GM12892 (cell line): ENCODE data around the gene DGCR2.
"Not testable (repeated sequence)": the region's sequence is repeated elsewhere in the genome, so short reads cannot be mapped to it uniquely, and the experiment has no call there.

Experiments used
- DNase-seq: peaks from one replicate; pipeline ENCODE4 v3.0.0; 2011; ENCODE audit not compliant: insufficient read length
- FAIRE-seq: peaks from 2 replicates; lab custom pipeline; 2011; peaks lifted over from hg19 to GRCh38; lab: Jason Lieb, UNC
- POLR2A ChIP-seq: IDR thresholded peaks from 2 replicates; pipeline ENCODE4 v1.6.1; 2011; ENCODE audit warnings: low read depth, low read length, control low read depth
- POLR2AphosphoS5 ChIP-seq: IDR thresholded peaks from 2 replicates; pipeline ENCODE4 v1.6.1; 2011; ENCODE audit warnings: low read depth, low read length, control low read depth
- TAF1 ChIP-seq: IDR thresholded peaks from 2 replicates; pipeline ENCODE4 v1.6.1; 2011; ENCODE audit warnings: low read depth, mild to moderate bottlenecking, control low read depth, low read length, borderline replicate concordance

Gene DGCR2

DNA sequence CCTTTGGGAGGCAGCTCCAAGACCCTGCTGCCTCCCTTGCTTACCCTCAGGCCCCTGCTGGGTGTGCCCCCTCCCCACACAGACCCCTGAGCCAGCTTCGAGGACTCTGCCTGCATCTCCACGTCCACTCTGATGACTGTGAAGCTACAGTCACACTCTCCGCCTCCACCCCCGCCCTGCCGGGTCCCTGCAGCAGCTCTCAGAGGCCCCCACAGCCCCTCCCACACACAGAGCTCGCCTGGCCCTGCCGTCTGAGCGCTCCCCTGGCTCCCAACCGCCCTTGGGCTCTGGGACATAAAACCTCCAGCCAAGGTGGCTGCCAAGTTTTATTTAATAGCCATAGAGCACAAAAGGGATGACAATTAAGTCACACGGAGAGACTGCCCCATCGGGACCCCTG lies 96.1 kb downstream of the DGCR2 start:
- not testable (repeated sequence) for DNase-seq, FAIRE-seq

DNA sequence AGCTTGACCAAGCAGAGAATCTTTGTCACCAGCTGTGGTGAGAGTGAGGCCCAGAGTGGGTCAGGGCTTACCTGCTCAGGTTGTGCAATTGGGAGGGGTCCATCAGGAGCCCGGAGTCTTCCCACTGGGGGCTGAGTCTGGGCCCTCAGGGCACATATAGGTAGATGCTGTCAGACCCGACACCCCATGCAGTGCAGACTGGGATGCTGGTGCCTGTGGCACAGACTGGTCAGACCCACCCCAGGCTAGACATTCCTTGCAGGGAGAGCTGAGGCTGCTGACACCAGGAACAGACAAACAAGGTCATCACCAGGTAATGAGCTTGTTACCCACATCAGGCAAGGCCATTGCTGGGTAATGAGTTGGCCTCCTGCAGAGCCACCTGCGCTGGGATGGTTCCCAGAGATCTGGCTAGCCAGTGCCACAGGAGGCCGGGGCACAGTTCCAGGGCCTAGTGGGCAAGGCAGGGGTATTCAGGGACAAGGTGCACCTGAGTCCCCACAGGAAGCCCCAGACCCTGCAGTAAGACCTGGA lies 97.2 kb downstream of the DGCR2 start:
- FAIRE-seq, DNase-seq: not testable (repeated sequence)

DNA sequence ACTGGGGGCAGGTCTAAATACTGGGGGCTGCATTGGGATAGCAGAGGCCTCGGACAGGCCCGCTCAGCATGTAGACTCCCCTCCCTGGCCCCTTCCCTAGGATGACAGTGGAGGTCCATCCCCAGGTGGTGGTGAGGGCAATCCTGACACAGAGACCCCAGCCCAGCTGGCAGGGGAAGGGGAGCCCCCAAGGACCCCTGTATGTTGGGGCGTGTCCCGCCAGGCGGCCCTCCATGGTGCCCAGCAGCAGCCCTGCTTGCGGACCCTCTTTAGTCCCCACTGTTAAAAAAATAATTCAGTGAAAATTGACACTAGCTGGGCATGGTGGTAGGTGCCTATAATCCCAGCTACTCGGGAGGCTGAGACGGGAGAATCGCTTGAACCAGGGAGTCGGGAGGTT lies 98.3 kb downstream of the DGCR2 start:
- DNase-seq, FAIRE-seq: not testable (repeated sequence)

DNA sequence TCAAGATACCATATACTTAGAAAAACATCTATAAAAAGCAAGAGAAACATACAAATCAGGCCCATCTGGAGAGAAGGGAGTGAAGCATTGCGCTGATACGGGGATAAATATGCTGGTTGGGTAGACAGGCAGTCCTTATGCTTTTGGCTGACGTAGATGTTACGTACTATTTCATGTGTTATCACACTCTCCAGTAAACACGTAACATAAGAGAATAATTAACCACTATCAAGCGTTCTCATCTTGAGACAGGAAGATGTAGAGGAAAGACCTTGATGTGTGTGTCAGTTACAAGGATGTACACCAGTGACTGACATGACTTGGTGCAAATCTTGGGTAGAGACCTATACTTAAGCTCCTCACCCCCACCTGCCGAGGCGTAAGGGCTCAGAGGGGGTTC lies 99.5 kb downstream of the DGCR2 start:
- no peak for DNase-seq
- FAIRE-seq = no peak
- no peak for TF ChIP-seq TAF1
- TF ChIP-seq POLR2A = no peak
- TF ChIP-seq POLR2AphosphoS5 = no peak

DNA sequence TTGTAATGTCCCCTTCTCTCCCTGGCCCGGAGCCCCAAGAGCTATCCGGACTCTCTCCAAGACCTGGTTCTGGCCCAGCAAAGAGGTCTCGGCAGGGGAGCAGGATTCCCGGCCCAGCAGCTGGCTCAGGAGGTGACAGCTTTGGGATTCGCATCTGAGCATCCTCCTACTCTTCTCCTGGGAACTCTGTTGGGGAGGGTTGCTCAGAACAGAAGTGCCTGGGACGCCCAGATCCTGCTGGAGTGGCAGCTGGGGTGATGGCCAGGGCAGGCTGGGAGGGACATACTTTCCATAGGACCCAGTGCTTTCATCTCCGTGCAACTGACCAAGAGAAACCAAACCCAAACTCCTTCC lies 102.6 kb downstream of the DGCR2 start:
- TF ChIP-seq POLR2A (no peak), POLR2AphosphoS5 (no peak), TAF1 (no peak)
- no peak for FAIRE-seq
- DNase-seq = no peak

DNA sequence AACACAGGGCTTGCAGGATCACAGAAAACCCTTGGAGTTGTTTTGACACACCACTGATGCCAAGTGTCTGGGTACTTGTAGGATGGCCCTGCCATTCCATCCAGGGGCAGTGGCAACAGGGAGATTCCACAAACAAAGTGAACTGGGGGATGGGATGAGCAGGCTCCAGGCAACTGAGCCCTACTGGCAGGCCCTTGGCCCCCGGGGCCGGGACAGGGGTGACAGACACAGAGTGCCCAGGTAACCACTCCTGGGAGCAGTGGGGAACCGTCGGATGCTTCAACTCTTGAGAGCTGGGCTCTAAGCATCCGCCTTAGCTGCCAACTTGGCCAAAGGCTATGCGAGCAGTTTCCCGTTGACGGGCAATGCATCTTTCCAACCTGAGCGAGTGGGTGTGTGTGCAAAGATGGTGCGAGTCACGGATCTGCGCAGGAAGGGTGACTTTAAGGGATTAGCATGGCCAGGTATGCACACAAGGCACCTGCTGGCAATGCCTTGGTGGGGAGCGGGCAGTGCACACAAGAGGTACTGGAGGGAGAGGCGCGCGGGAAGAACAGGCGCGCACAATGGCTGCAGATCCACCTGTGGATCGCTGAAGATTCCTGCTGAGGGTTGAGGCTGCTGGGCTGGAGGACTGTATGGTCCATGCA lies 103.1 kb downstream of the DGCR2 start:
- FAIRE-seq (no peak), DNase-seq (no peak)
- TF ChIP-seq POLR2AphosphoS5 (no peak), POLR2A (no peak), TAF1 (no peak)

DNA sequence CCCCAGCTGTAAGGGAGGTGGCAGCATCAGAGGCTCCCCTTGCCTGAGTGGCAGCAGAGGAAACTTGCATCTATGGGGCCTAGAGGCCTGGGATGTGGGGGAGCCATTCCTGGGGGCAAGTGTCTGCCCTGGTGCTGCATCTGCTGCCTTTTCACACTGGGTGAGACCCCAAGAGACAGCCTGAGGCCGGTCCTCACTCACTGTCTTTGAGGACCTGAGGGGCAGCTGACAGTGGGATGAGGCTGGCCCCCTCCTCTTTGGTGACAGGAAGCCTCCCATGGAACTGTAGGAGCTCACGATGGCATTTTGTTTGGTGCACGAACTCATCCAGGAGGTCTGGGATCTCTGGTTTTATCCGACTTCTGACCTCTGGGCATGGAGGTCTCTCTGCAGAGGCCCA lies 104.0 kb downstream of the DGCR2 start:
- FAIRE-seq (no peak), DNase-seq (no peak)
- no peak for TF ChIP-seq POLR2AphosphoS5

DNA sequence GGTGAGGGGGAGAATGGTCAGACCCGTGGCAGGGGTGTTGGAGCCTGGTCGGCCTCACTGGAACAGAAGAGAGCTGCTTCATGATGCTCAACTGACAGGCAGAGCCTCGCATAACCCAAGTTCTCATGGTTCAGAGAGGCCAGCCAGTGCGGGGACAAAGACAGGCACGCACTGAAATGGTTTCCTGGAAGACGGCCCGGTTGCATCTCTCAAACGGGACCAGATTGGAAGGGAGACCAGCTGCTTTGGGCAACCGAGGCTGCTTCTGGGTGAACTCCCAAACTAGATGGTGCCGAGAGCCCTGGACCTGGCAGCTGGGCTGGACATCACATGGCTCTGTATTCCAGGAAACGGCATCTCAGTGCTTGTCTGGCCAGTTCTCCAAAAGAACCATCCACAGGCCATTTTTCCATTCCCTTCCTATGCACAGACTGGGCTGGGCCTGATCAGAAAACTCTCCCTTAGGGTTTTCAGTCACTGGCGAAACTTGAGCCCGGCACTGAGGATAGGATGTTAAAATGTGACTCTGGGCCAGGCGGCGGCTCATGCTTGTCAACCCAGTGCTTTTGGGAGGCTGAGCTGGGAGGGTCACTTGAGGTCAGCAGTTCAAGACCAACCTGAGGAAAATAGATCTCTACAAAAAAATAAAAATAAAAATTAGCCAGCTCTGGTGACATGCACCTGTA lies 106.0 kb downstream of the DGCR2 start:
- FAIRE-seq (no peak), DNase-seq (no peak)
- TF ChIP-seq POLR2AphosphoS5 (no peak), TAF1 (no peak), POLR2A (no peak)

DNA sequence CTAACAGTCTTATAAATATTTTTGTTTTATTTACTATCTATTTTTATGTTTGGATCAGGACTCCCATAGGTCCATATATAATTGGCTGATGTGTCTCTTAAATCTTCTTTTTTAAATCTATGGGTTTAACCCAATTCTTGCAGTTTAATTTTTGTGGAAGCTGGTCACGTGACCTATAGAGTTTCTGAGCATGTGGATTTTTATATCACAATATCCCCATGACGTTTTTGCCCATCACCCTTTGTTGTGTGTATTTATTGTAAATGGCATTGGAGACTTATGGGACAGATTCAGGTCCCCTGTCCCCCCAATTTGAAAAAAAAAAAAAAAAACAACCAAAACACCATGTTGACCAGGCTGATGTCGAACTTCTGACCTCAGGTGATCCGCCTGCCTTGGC lies 107.3 kb downstream of the DGCR2 start:
- DNase-seq (no peak), FAIRE-seq (no peak)
- TF ChIP-seq TAF1 = no peak
- TF ChIP-seq POLR2A = no peak
- no peak for TF ChIP-seq POLR2AphosphoS5

DNA sequence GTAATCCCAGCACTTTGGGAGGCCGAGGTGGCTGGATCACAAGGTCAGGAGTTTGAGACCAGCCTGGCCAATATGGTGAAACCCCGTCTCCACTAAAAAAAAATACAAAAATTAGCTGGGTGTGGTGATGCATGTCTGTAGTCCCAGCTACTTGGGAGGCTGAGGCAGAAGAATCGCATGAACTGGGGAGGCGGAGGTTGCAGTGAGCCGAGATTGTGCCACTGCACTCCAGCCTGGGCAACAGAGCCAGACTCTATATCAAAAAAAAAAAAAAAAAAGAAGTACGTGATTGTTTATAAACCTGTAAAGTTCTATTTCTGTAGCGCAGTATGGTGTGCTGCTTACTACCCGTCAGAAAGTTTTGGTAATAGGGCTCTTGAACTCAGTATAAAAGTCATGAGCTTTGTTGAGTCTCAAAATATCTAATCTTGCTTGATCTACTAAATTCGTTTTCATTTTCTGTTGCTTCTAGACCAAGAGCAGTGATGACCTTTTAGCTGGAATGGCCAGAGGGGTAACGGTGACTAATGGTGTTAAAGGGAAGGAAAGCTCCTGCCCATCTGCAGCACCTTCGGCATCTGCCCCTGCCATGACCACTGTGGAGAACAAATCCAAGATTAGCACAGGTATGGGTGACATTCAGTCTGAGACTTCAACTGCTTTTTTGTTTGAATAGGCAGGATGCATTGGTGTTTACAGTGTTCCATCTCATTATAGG lies 108.2 kb downstream of the DGCR2 start:
- not testable (repeated sequence) for FAIRE-seq

DNA sequence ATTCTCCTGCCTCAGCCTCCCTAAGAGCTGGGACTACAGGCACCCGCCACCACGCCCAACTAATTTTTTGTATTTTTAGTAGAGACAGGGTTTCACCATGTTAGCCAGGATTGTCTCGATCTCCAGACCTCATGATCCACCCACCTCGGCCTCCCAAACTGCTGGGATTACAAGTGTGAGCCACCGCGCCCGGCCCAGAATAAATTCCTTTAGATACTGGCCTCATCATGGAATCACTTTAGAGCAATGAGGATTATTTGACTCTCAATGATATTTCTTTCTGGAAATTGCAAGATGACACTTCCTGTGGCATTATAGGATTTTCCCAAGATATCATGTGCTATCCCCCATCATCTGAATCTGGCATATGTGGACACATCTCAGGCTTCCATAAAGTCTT lies 108.8 kb downstream of the DGCR2 start:
- DNase-seq, FAIRE-seq: not testable (repeated sequence)

More for the DNA sequence above, 108.2 kb downstream of the DGCR2 start:
- not testable (repeated sequence) for DNase-seq

DNA sequence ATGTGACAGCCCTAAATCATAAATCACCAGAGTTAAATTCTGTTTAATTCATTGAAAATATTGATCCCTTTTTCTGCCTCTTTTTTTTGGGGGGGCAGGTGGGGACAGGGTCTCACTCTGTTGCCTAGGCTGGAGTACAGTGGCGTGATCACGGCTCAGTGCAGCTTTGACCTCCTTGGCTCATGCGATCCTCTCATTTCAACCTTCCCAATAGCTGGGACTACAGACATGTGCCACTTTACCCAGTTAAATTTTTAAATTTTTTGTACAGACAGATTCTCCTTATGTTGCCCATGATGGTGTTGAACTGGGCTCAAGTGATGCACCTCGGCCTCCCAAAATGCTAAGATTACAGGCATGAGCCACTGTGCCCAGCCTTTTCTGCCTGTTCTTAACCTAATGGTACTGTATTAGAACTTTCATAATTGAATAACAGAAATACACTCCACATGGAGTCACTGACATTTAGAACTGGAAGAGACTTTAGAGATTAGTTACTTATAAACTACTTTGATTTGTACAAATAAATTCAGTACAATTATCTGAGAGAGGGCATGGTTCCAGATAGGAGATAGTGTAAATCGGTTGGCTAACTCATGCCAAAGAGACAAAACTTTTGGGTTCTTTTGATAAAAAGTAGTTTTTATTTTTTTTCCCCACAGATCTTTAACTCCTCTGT lies 109.8 kb downstream of the DGCR2 start:
- no peak for DNase-seq
- no peak for FAIRE-seq
- TF ChIP-seq TAF1 = no peak
- TF ChIP-seq POLR2AphosphoS5 = no peak
- TF ChIP-seq POLR2A = no peak

DNA sequence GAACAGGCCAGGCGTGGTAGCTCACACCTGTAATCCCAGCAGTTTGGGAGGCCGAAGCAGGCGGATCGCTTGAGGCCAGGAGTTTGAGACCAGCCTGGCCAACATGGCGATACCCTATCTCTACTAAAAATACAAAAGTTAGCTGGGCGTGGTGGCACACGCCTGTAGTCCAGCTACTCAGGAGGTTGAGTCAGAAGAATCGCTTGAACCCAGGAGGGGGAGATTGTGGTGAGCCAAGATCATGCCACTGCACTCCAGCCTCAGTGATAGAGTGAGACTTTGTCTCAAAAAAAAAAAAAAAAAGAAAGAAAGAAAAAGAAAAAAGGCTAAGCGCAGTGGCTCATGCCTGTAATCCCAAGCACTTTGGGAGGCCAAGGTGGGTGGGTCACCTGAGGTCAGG lies 110.6 kb downstream of the DGCR2 start:
- not testable (repeated sequence) for DNase-seq, FAIRE-seq
